Measurements from ENCODE around the gene N4BP2. TPM values are rescaled to one million over a fixed set of nuclear protein-coding genes. Genes with fewer than 3 reads are reported as not detected.

N4BP2 gene
- total and polyA plus RNA-seq, 2 of the 8 experiments (the other 6 are each of a cell fraction or from before 2014, with no cell fraction given): 4.4 to 44.7 TPM

GRCh38 chr4:40046311-40046980 is 10.2 kb upstream of the N4BP2 start:
- Histone ChIP-seq H3K27me3 (replicated peaks in 1 of 4; ENCODE audit: control insufficient read depth in 3 of 4, extremely low read depth in 1 of 4, insufficient read depth in 3 of 4, low read length in 3 of 4) (no peaks in the 10 kb centered on the region), H3K79me2 (ENCODE audit: control insufficient read depth in 1 of 2, insufficient read depth in 2 of 2, low read length in 2 of 2) (no peaks in the 10 kb centered on the region), H3K4ac (replicated peaks; ENCODE audit: insufficient read length, low read depth, low read length) (no peak overlapping the region), H3K27ac (ENCODE audit: low read depth, low read length) (no peak overlapping the region), H3K4me2 (ENCODE audit: insufficient read depth in 1 of 2, low read depth in 2 of 2, low read length in 2 of 2) (no peak overlapping the region), H3K36me3 (ENCODE audit: control insufficient read depth in 2 of 4, insufficient read depth in 4 of 4, low read length in 3 of 4) (no peaks in the 10 kb centered on the region), H3K14ac (ENCODE audit: insufficient read length) (no peak overlapping the region), H4K8ac (ENCODE audit: extremely low read depth, insufficient read depth, low read length) (no peak overlapping the region), H3K9ac (replicated peaks in 1 of 4; ENCODE audit: extremely low read depth in 1 of 4, low read depth in 3 of 4, low read length in 3 of 4) (no peak overlapping the region), H2AK5ac (ENCODE audit: low read depth, low read length) (no peak overlapping the region), H3K18ac (ENCODE audit: extremely low read depth, low read length) (no peak overlapping the region), H3K4me3 (ENCODE audit: extremely low read depth in 1 of 4, insufficient read depth in 2 of 4, low read depth in 3 of 4, low read length in 4 of 4) (no peak overlapping the region), H4K5ac (ENCODE audit: insufficient read length, low read depth, low read length) (no peak overlapping the region), H2BK5ac (ENCODE audit: low read depth, low read length) (no peak overlapping the region), H2BK20ac (ENCODE audit: low read length) (no peak overlapping the region), H2BK12ac (ENCODE audit: low read depth, low read length) (no peak overlapping the region), H2AFZ (ENCODE audit: low read length) (no peak overlapping the region), H3K4me1 (replicated peaks in 1 of 4; ENCODE audit: control insufficient read depth in 3 of 4, insufficient read depth in 4 of 4, low read length in 3 of 4) (no peaks in the 10 kb centered on the region), H3K23me2 (ENCODE audit: low read depth, low read length) (no peaks in the 10 kb centered on the region), H2BK15ac (ENCODE audit: low read length) (no peak overlapping the region), H4K20me1 (replicated peaks in 1 of 2; ENCODE audit: control insufficient read depth in 1 of 2, insufficient read depth in 2 of 2, low read length in 2 of 2) (no peaks in the 10 kb centered on the region), H3K23ac (ENCODE audit: insufficient read length) (no peak overlapping the region), H3K9me3 (ENCODE audit: insufficient read depth in 2 of 2, low read depth in 1 of 2, low read length in 1 of 2) (no peaks in the 10 kb centered on the region), H2BK120ac (replicated peaks; ENCODE audit: low read depth, low read length) (no peak overlapping the region), H3K56ac (replicated peaks; ENCODE audit: insufficient read length, low read depth, low read length) (no peak overlapping the region), H3K79me1 (ENCODE audit: low read depth, low read length) (no peaks in the 10 kb centered on the region), H4K91ac (replicated peaks; ENCODE audit: insufficient read length, low read length) (no peak overlapping the region)
- WGBS, 2 experiments (ENCODE audit: extremely low coverage in 1 of 2, insufficient coverage in 1 of 2, insufficient read length in 1 of 2, insufficient replicate concordance in 2 of 2, low coverage in 1 of 2, low lambda C conversion rate in 2 of 2, missing lambda C conversion rate in 1 of 2): 81% methylated on average over 8 of the region's 8 CpGs; no CpG with 5 or more reads in 1 of the 2 experiments
- no peak for DNase-seq (ENCODE audit: low read depth in 1 of 2, low spot score in 2 of 2)
- FAIRE-seq: no peak
- CTCF ChIA-PET (ENCODE audit: partially characterized antibody): interaction anchor here (0.6 to 0.7 kb wide), 2 partner anchors 194 to 263 kb away, joined by 3 read pairs; no protein-coding TSS in a partner anchor
- POLR2A ChIA-PET (ENCODE audit: partially characterized antibody): interaction anchor here (3.6 kb wide), 1 partner anchor 10 kb away, joined by 14 read pairs; the partner anchor contains the start of gene N4BP2
- no peak for TF ChIP-seq TBP (IDR thresholded peaks at IDR 0.05; ENCODE audit: low read depth, low read length)
- TF ChIP-seq POU5F1 (IDR thresholded peaks at IDR 0.05; ENCODE audit: low read depth, low read length): no peak
- no peak for TF ChIP-seq ZNF274 (IDR thresholded peaks at IDR 0.05; ENCODE audit: borderline replicate concordance, extremely low read depth, low read length)
- TF ChIP-seq FOSL1 (IDR thresholded peaks at IDR 0.05; ENCODE audit: insufficient read depth, low read depth, low read length): no peak
- TF ChIP-seq NRF1 (IDR thresholded peaks at IDR 0.05; ENCODE audit: low read depth, low read length): no peak
- no peak for TF ChIP-seq NANOG (IDR thresholded peaks at IDR 0.05; ENCODE audit: insufficient read depth, low read depth, low read length, poor library complexity, severe bottlenecking)
- no peak for TF ChIP-seq GABPA (IDR thresholded peaks at IDR 0.05; ENCODE audit: borderline replicate concordance, insufficient read depth, low read length)
- no peak for TF ChIP-seq PHF8 (conservative IDR thresholded peaks at IDR 0.05; ENCODE audit: low read depth, low read length)
- TF ChIP-seq KDM4A (IDR thresholded peaks at IDR 0.05; ENCODE audit: low read depth, low read length, severe bottlenecking): no peak
- TF ChIP-seq SIX5 (IDR thresholded peaks at IDR 0.05; ENCODE audit: low read depth, low read length): no peak
- no peak for TF ChIP-seq KDM1A (IDR thresholded peaks at IDR 0.05; ENCODE audit: borderline replicate concordance, low read length)
- TF ChIP-seq TEAD4 (IDR thresholded peaks at IDR 0.05; ENCODE audit: low read depth, low read length): no peak
- no peak for TF ChIP-seq CREB1 (IDR thresholded peaks at IDR 0.05)
- no peak for TF ChIP-seq BCL11A (IDR thresholded peaks at IDR 0.05; ENCODE audit: low read depth in 2 of 2, low read length in 2 of 2)
